Heart left ventricle (tissue), 16 donors: ENCODE data around the gene MYO1E. TPM values are rescaled to one million over a fixed set of nuclear protein-coding genes. Genes with fewer than 3 reads are reported as not detected.
"Not testable (repeated sequence)": the region's sequence is repeated elsewhere in the genome, so short reads cannot be mapped to it uniquely, and the experiment has no call there.

ENCODE experiments used
- ATAC-seq, 4 donors: fragments of 200-7000 bp; cut with Tn5 transposase; one replicate each; pipeline ENCODE4 v1.9.1; 2020 to 2022; ENCODE audit warnings: moderate library complexity in 4 of 4, mild to moderate bottlenecking in 3 of 4, moderate number of reproducible peaks in 1 of 4
- DNase-seq, 5 donors: peaks; one replicate each; pipeline ENCODE4 v3.0.0-alpha.2; 2020
- H3K27ac ChIP-seq, 12 donors: fragments of 200-600 bp; sonication (generic) in 4 of 12; one replicate each; pipeline versions ENCODE4 v1.5.0 to v1.8.0; 2016 to 2022; ENCODE audit warnings: mild to moderate bottlenecking in 2 of 12
- H3K27me3 ChIP-seq, 9 donors: fragments of 200-600 bp; sonication (generic) in 2 of 9; one replicate each; pipeline versions ENCODE4 v1.5.1 to v1.8.0; 2016 to 2022; ENCODE audit warnings: mild to moderate bottlenecking in 3 of 9
- H3K36me3 ChIP-seq, 9 donors: fragments of 200-600 bp; sonication (generic) in 2 of 9; one replicate each; pipeline versions ENCODE4 v1.5.0 to v1.8.0; 2018 to 2022; ENCODE audit warnings: mild to moderate bottlenecking in 2 of 9
- H3K4me1 ChIP-seq, 12 donors: fragments of 200-600 bp; sonication (generic) in 4 of 12; one replicate each; pipeline versions ENCODE4 v1.5.0 to v1.8.0; 2016 to 2022; ENCODE audit warnings: mild to moderate bottlenecking in 3 of 12
- H3K4me3 ChIP-seq, 12 donors: fragments of 200-600 bp; sonication (generic) in 4 of 12; one replicate each; pipeline versions ENCODE4 v1.5.0 to v1.8.0; 2017 to 2022; ENCODE audit warnings: mild to moderate bottlenecking in 9 of 12, moderate library complexity in 4 of 12
- H3K9me3 ChIP-seq, 12 donors: fragments of 200-600 bp; sonication (generic) in 4 of 12; one replicate each; pipeline versions ENCODE4 v1.5.0 to v1.8.0; 2016 to 2022; ENCODE audit warnings: mild to moderate bottlenecking in 1 of 12
- CTCF ChIP-seq, 12 donors: fragments of 200-600 bp; sonication (generic) in 4 of 12; IDR thresholded peaks; one replicate each; pipeline versions ENCODE4 v1.5.0 to v1.8.0; 2018 to 2022; ENCODE audit warnings: antibody characterized with exemption in 12 of 12, mild to moderate bottlenecking in 5 of 12
- POLR2A ChIP-seq, 2 donors: fragments of 450-650 bp; IDR thresholded peaks; one replicate each; pipeline ENCODE4 v1.6.1; 2017; ENCODE audit warnings: antibody characterized with exemption in 2 of 2, mild to moderate bottlenecking in 2 of 2, moderate library complexity in 2 of 2
- WGBS, 4 donors: extraction: QIAGEN DNeasy Blood & Tissue Kit in 2 of 4; methylation state at CpG; one replicate each; pipeline versions ENCODE4 v1.1.5 to v1.1.7; 2013 to 2018; 5-methylcytosine and 5-hydroxymethylcytosine counted together
- intact Hi-C, 10 donors: fragments of 100-400 bp; cut with DNase I; formaldehyde crosslinking; loops; one replicate each; pipeline versions ENCODE4 v1.11.1 to v1.14.2; 2022
- polyA plus RNA-seq, 2 donors: library from polyadenylated mRNA; stranded (reverse); fragments of 200-250 nt; gene quantifications; one replicate each; pipeline ENCODE4 v1.2.3, GENCODE V29; 2013
- total RNA-seq, 9 donors: library from RNA; depleted of rRNA in 2 of 9; stranded (reverse); fragments of >200 nt in 2 of 9; fragmentation: NEBNext Ultra II Directional in 3 of 9; extraction: Animal tissue kit (Norgen Biotek cat#: 25700) in 3 of 9; gene quantifications; one replicate each; pipeline versions ENCODE4 v1.1.0 to v1.2.4, GENCODE V29; 2016 to 2023
- donor health status: ischemic (EF 13 %, LVEDD 7.1; RV severe dilation, severe dysfunction).
- donor health status: healthy with polysubstance abuse.
- donor health status: DM: no; HTN: yes; CAD: no.
- donor health status: DM: no; HTN: no; CAD: no.
- donor health status: ischemic (EF 25% LVEDD 6.9; RV normal size, moderate dysfunction).
- donor health status: ischemic (EF 25% LVEDD 5.7; RV mildly dilated, moderate dysfunction).
- donor health status: healthy.
- donor health status: DM: yes; HTN: yes; CAD: no.
- donor health status: ischemic (EF 35%, LVEDD 5.7; RV mildly dilated, moderate dysfunction).
- donor health status: nonischemic (EF 11% LVEDD 7.7; RV severe dilation, severe dysfunction).
- donor health status: DM: yes; HTN: yes; CAD: no.
- donor health status: PGD.
- donor health status: ischemic (EF 29% LVEDD 5.4; RV normal size, mild dysfunction).
- donor health status: nonischemic (EF 23%, LVEDD 6.1; RV moderate dilation, normal function).

MYO1E gene
- total and polyA plus RNA-seq, 11 donors, result 8.5 to 98.6 (median 25.2) TPM

- H3K9me3 ChIP-seq, result no peaks in the 10 kb centered on the region
- 86 to 95% (median 87%) methylated on average over 5 of the region's 5 CpGs for WGBS, 4 donors
- no peak for TF ChIP-seq POLR2A (IDR thresholded peaks at IDR 0.05)
- no peak for TF ChIP-seq CTCF (IDR thresholded peaks at IDR 0.05)
- ATAC-seq, result no peak
- H3K27me3 ChIP-seq, result no peaks in the 10 kb centered on the region
- intact Hi-C loops, result no loop called here
- no peak overlapping the region for H3K4me3 ChIP-seq
- no peaks in the 10 kb centered on the region for H3K36me3 ChIP-seq
- H3K27ac ChIP-seq, result no peak overlapping the region
- DNase-seq, result no peak
- H3K4me1 ChIP-seq, result peaks cover 0 to 10% (median 2%) of the 10 kb centered on the region in 12 donors
These were observed 32.3 kb downstream of the MYO1E start for GRCh38 chr15:59340325-59340724.

- Histone ChIP-seq H3K9me3 (no peaks in the 10 kb centered on the region), H3K27ac (no peak overlapping the region), H3K4me1 (peaks cover 0 to 12% (median 0%) of the 10 kb centered on the region in 12 donors), H3K36me3 (no peaks in the 10 kb centered on the region), H3K27me3 (no peaks in the 10 kb centered on the region), H3K4me3 (no peak overlapping the region)
- intact Hi-C loops, result no loop called here
- WGBS, 4 donors, result 81 to 88% (median 84%) methylated on average over 3 of the region's 3 CpGs
- DNase-seq, result no peak
- no peak for ATAC-seq
- TF ChIP-seq CTCF (IDR thresholded peaks at IDR 0.05), result no peak
- TF ChIP-seq POLR2A (IDR thresholded peaks at IDR 0.05), result no peak
These were observed 33.4 kb downstream of the MYO1E start for GRCh38 chr15:59339252-59339672.

- ATAC-seq, result no peak
These were observed 34.3 kb downstream of the MYO1E start for GRCh38 chr15:59338414-59338813.

GRCh38 chr15:59336725-59337124, 35.9 kb downstream of the MYO1E start:
- WGBS, 4 donors, result 97 to 99% (median 98%) methylated on average over 4 of the region's 4 CpGs
- intact Hi-C loops, ATAC-seq, H3K36me3 ChIP-seq, H3K9me3 ChIP-seq, H3K4me3 ChIP-seq, H3K27me3 ChIP-seq, DNase-seq, H3K27ac ChIP-seq: not testable (repeated sequence)
- peaks cover 0 to 23% (median 3%) of the 10 kb centered on the region in 12 donors for H3K4me1 ChIP-seq

More at GRCh38 chr15:59338414-59338813, 34.3 kb downstream of the MYO1E start:
- H3K9me3 ChIP-seq, result no peaks in the 10 kb centered on the region
- no peak for DNase-seq
- no peak overlapping the region for H3K4me3 ChIP-seq
- WGBS, 4 donors, result 77 to 100% (median 98%) methylated on average over 1 of the region's 1 CpG
- intact Hi-C loops, result no loop called here
- no peaks in the 10 kb centered on the region for H3K27me3 ChIP-seq
- TF ChIP-seq CTCF (IDR thresholded peaks at IDR 0.05) (no peak), POLR2A (IDR thresholded peaks at IDR 0.05) (no peak)
- H3K27ac ChIP-seq, result no peak overlapping the region
- H3K4me1 ChIP-seq, result peaks cover 0 to 18% (median 3%) of the 10 kb centered on the region in 12 donors
- H3K36me3 ChIP-seq, result no peaks in the 10 kb centered on the region

- no peak overlapping the region for H3K4me3 ChIP-seq
- H3K9me3 ChIP-seq, result no peaks in the 10 kb centered on the region
- H3K27ac ChIP-seq, result no peak overlapping the region
- WGBS, 4 donors, result 75 to 83% (median 77%) methylated on average over 10 of the region's 10 CpGs
- DNase-seq (no peak), ATAC-seq (no peak)
- TF ChIP-seq CTCF (IDR thresholded peaks at IDR 0.05) (no peak), POLR2A (IDR thresholded peaks at IDR 0.05) (no peak)
- H3K36me3 ChIP-seq, result no peaks in the 10 kb centered on the region
- peaks cover 0 to 28% (median 3%) of the 10 kb centered on the region in 12 donors for H3K4me1 ChIP-seq
- H3K27me3 ChIP-seq, result no peaks in the 10 kb centered on the region
- intact Hi-C loops, result no loop called here
These were observed 37.4 kb downstream of the MYO1E start for GRCh38 chr15:59335207-59335786.
